Measurements from ENCODE around the gene PLEKHG3.
A peak's percentile ranks its signal among the peaks of the same experiment; 100 is the strongest.
"Not testable (repeated sequence)": the region's sequence is repeated elsewhere in the genome, so short reads cannot be mapped to it uniquely, and the experiment has no call there.

The PLEKHG3 gene

DNA sequence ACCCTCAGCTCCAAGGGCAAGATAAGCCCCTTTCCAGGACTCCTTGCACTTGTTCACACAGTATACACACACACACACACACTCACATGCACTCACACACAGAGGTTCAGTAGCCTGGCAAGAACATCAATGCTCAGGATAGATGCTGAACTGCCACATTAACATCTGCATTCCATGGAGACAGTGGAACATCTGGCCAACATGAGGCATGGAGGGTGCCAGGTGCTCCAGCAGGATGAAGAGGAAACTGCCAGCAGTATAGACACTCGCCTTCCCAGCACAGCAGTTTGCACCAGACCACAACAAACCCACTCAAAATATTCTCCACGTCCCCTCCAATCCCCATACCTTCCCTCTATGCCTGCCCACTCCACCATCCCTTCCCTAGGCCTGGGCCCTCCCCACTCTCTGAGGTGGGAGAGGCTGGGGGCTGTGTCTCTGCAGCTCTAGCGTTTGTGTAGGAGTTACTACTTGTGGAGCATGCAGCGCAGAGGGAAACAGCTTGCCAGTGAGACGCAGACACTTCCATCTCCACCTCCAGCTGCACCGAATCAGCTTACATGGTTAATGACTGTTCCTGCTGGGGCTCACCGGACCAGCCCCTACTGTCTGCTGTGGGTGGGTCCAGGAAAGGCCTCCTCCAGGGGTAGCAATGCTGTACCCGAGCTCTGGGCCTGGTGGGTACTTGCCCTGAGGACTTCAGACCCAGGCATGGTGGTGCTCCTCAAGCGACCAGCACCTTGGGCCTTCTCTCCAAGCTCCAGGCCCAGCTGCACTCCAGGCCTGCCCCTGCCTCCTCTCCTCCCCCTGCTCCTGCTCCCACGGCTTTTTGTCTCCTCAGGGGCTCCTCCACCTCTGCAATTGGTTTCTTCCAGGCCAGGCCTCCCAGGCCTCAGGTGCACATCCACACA lies 18.6 kb upstream of the PLEKHG3 start:
- TF ChIP-seq, protein P1, sequence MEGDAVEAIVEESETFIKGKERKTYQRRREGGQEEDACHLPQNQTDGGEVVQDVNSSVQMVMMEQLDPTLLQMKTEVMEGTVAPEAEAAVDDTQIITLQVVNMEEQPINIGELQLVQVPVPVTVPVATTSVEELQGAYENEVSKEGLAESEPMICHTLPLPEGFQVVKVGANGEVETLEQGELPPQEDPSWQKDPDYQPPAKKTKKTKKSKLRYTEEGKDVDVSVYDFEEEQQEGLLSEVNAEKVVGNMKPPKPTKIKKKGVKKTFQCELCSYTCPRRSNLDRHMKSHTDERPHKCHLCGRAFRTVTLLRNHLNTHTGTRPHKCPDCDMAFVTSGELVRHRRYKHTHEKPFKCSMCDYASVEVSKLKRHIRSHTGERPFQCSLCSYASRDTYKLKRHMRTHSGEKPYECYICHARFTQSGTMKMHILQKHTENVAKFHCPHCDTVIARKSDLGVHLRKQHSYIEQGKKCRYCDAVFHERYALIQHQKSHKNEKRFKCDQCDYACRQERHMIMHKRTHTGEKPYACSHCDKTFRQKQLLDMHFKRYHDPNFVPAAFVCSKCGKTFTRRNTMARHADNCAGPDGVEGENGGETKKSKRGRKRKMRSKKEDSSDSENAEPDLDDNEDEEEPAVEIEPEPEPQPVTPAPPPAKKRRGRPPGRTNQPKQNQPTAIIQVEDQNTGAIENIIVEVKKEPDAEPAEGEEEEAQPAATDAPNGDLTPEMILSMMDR (IDR thresholded peaks at IDR 0.05) = no peak
- Histone ChIP-seq H3K4me2 (ENCODE audit: low read length) (no peak overlapping the region), H3K9ac (no peak overlapping the region), H3K79me2 (no peaks in the 10 kb centered on the region), H3K9me3 (ENCODE audit: control insufficient read depth, low read length) (no peaks in the 10 kb centered on the region), H3K27me3 (ENCODE audit: control insufficient read depth, insufficient read depth, low read length) (no peaks in the 10 kb centered on the region), H2AFZ (no peak overlapping the region), H3K27ac (no peak overlapping the region), H3K4me3 (ENCODE audit: low read depth, low read length) (no peak overlapping the region), H3K4me1 (peaks cover 11% of the 10 kb centered on the region), H3K36me3 (ENCODE audit: control insufficient read depth, insufficient read depth, low read length) (no peaks in the 10 kb centered on the region)

DNA sequence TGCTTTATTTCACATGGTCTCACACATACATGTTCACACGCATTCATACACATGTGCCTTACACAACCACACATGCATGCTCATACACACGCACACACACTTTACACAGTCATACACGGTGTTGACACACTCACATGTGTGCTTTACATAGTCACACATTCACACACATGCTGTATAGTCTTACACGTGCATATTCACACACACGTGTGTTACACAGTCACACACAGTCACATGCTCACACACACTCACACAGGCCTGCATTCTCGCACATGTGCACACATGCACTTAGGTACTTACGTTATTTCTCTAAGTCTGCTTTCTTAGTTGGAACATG lies 18.0 kb upstream of the PLEKHG3 start:
- no peak overlapping the region for H3K4me3 ChIP-seq (ENCODE audit: low read depth, low read length)
- H3K4me1 ChIP-seq = peaks cover 11% of the 10 kb centered on the region
- no peaks in the 10 kb centered on the region for H3K79me2 ChIP-seq
- H3K9me3 ChIP-seq (ENCODE audit: control insufficient read depth, low read length) = no peaks in the 10 kb centered on the region
- TF ChIP-seq, protein P1 (IDR thresholded peaks at IDR 0.05) = no peak
- no peak overlapping the region for H3K27ac ChIP-seq
- H2AFZ ChIP-seq = no peak overlapping the region
- H3K4me2 ChIP-seq (ENCODE audit: low read length) = no peak overlapping the region
- no peak overlapping the region for H3K9ac ChIP-seq
- H3K36me3 ChIP-seq (ENCODE audit: control insufficient read depth, insufficient read depth, low read length) = no peaks in the 10 kb centered on the region
- no peaks in the 10 kb centered on the region for H3K27me3 ChIP-seq (ENCODE audit: control insufficient read depth, insufficient read depth, low read length)

DNA sequence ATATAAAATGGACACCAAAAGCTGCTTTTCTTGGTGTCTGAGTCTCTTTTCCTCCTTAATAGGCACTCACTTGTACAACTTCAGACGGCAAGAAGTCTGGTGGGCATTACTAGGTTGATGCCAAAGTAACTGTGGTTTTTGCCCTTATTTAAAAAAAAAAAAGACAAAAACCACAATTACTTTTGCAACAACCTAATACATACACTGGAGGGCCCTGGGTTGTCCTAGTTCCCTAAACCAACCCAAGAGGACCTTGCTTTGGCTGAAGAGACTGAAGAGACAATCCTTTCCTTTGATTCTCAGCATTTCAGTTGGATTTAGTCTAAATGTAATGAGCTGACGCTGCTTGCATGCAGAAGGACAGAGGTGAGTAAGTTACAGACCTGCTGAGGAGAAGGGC lies 16.2 kb upstream of the PLEKHG3 start:
- Histone ChIP-seq H3K27me3 (ENCODE audit: control insufficient read depth, insufficient read depth, low read length) (no peaks in the 10 kb centered on the region), H3K27ac (no peak overlapping the region), H3K4me3 (ENCODE audit: low read depth, low read length) (no peak overlapping the region), H2AFZ (no peak overlapping the region), H3K4me1 (no peaks in the 10 kb centered on the region), H3K79me2 (no peaks in the 10 kb centered on the region), H3K9me3 (ENCODE audit: control insufficient read depth, low read length) (no peaks in the 10 kb centered on the region), H3K36me3 (ENCODE audit: control insufficient read depth, insufficient read depth, low read length) (no peaks in the 10 kb centered on the region), H3K4me2 (ENCODE audit: low read length) (no peak overlapping the region), H3K9ac (no peak overlapping the region)
- TF ChIP-seq, protein P1 (IDR thresholded peaks at IDR 0.05) = no peak

DNA sequence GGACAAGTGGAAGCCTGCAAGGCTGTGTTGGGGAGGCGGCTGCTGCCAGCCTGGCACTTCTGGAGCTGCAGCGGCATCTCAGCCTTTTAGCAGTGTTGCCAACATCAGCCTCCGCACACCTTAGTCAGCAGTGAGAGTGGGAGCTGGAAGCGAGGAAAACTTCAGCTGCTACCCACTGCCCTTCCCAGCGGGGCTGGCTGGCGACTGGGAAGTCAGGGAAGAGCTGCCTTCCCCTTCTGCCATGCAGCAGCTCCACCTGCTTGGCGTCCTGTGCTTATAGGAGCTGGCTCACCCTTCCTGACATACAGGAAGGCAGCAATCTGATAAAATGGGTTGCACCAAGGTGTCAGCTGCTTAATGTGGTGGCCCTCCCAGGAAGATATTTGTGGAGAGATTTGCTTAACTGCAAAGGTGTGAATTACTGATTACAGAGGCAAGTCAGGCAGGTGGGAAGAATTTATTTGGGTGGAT lies 15.4 kb upstream of the PLEKHG3 start:
- Histone ChIP-seq H2AFZ (peak overlapping the region; percentile 44), H3K27me3 (ENCODE audit: control insufficient read depth, insufficient read depth, low read length) (no peaks in the 10 kb centered on the region), H3K79me2 (no peaks in the 10 kb centered on the region), H3K4me3 (ENCODE audit: low read depth, low read length) (no peak overlapping the region), H3K4me1 (no peaks in the 10 kb centered on the region), H3K9me3 (ENCODE audit: control insufficient read depth, low read length) (no peaks in the 10 kb centered on the region), H3K9ac (no peak overlapping the region), H3K27ac (no peak overlapping the region), H3K36me3 (ENCODE audit: control insufficient read depth, insufficient read depth, low read length) (no peaks in the 10 kb centered on the region), H3K4me2 (ENCODE audit: low read length) (peak overlapping the region; percentile 21)
- TF ChIP-seq, protein P1 (IDR thresholded peaks at IDR 0.05) = no peak

DNA sequence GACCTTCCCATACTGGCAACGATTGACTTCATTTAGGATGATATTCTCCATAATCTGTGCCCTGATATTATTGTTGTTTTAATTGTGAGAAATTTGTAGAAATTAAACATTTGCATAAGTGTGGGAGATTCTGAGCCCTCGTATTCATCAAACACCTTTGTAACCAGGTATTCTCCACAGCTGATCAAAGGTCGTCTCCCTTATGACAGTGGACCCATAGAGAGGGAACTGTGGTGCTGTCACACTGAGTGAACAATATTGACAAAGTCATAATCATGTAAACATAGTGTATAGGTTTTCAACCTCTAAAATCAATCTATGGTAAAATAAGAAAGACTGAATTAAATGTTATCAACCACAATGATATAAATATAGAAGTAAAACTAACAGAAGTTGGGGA lies 14.9 kb upstream of the PLEKHG3 start:
- Histone ChIP-seq H3K4me1 (no peaks in the 10 kb centered on the region), H3K27ac (no peak overlapping the region), H3K36me3 (ENCODE audit: control insufficient read depth, insufficient read depth, low read length) (no peaks in the 10 kb centered on the region), H3K9ac (no peak overlapping the region), H3K27me3 (ENCODE audit: control insufficient read depth, insufficient read depth, low read length) (no peaks in the 10 kb centered on the region), H3K4me2 (ENCODE audit: low read length) (no peak overlapping the region), H2AFZ (no peak overlapping the region), H3K9me3 (ENCODE audit: control insufficient read depth, low read length) (no peaks in the 10 kb centered on the region), H3K79me2 (no peaks in the 10 kb centered on the region), H3K4me3 (ENCODE audit: low read depth, low read length) (no peak overlapping the region)
- TF ChIP-seq, protein P1 (IDR thresholded peaks at IDR 0.05) = no peak

DNA sequence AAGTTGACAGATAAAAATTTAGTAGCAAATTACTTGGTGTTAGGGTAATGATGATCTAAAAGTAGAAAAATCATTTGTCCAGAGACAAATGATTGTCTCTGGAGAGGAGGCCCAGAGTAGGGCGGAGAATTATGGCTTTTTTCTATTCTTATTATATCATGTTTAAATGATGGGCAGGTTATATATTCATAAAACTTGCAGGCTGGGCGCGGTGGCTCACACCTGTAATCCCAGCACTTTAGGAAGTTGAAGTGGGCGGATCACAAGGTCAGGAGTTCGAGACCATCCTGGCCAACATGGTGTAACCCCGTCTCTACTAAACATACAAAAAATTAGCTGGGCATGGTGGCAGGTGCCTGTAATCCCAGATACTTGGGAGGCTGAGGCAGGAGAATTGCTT lies 13.6 kb upstream of the PLEKHG3 start:
- H3K9me3 ChIP-seq (ENCODE audit: control insufficient read depth, low read length); H3K4me1 ChIP-seq; H3K27me3 ChIP-seq (ENCODE audit: control insufficient read depth, insufficient read depth, low read length); H3K27ac ChIP-seq; H3K4me3 ChIP-seq (ENCODE audit: low read depth, low read length); H3K79me2 ChIP-seq; H2AFZ ChIP-seq; H3K4me2 ChIP-seq (ENCODE audit: low read length); H3K9ac ChIP-seq; H3K36me3 ChIP-seq (ENCODE audit: control insufficient read depth, insufficient read depth, low read length): not testable (repeated sequence)

All from parathyroid adenoma (tissue), 2 donors.